HepG2 (cell line): ENCODE results near the gene ZMYND10. TPM values are rescaled to one million over a fixed set of nuclear protein-coding genes. Genes with fewer than 3 reads are reported as not detected.

Experiments
- ATAC-seq: fragments of 200-7000 bp; cut with Tn5 transposase; 3 replicates; pipeline ENCODE4 v1.9.1; 2020; ENCODE audit warnings: mild to moderate bottlenecking, moderate library complexity
- BruUV-seq: library from RNA; stranded (reverse); fragments of 400-500 nt; replicated peaks from 2 replicates; lab custom pipeline; 2021; lab: Mats Ljungman, UMichigan
- CTCF ChIA-PET: fragments of 300-600 bp; formaldehyde crosslinking; extraction: SDS; loops from one replicate; lab custom pipeline; 2021; ENCODE audit warnings: low total read pairs, inconsistent platforms, low intra/inter-chr PET ratio; lab: Yijun Ruan, JAX
- POLR2A ChIA-PET: fragments of 350-600 bp; sonication (Branson Sonifier 250); formaldehyde crosslinking; loops from one replicate; lab custom pipeline; 2020; ENCODE audit warnings: antibody characterized with exemption, inconsistent platforms; lab: Yijun Ruan, JAX
- DNase-seq: peaks from one replicate; pipeline ENCODE4 v3.0.0-alpha.2; 2015; ENCODE audit warnings: low spot score
- FAIRE-seq: peaks from 3 replicates; lab custom pipeline; 2011; peaks lifted over from hg19 to GRCh38; lab: Jason Lieb, UNC
- H2AFZ ChIP-seq: one replicate; pipeline ENCODE4 v1.6.1; 2011; ENCODE audit warnings: low read length, inconsistent platforms
- H3K27ac ChIP-seq: fragments of 300-600 bp; 3 replicates; pipeline ENCODE4 v1.8.0; 2011; ENCODE audit warnings: mixed run types, mild to moderate bottlenecking, mixed read lengths, low read length, inconsistent platforms; ENCODE audit not compliant: insufficient read depth; ENCODE audit errors: extremely low read length
- H3K27me3 ChIP-seq, 2 experiments: fragments of 200-600 bp in 1 of 2; 2 replicates in 1 of 2; 3 replicates in 1 of 2; pipeline versions ENCODE4 v1.6.0 to v1.8.0; 2011; ENCODE audit warnings: low read length in 2 of 2, mild to moderate bottlenecking in 2 of 2, moderate library complexity in 2 of 2, inconsistent platforms in 1 of 2; ENCODE audit not compliant: insufficient read depth in 2 of 2, control insufficient read depth in 1 of 2
- H3K36me3 ChIP-seq, 2 experiments: fragments of 200-600 bp in 1 of 2; replicated peaks in 1 of 2; 2 replicates in 1 of 2; 3 replicates in 1 of 2; pipeline versions ENCODE4 v1.5.1 to v1.8.0; 2011; ENCODE audit warnings: low read length in 2 of 2, inconsistent platforms in 1 of 2; ENCODE audit not compliant: insufficient read depth in 2 of 2, control insufficient read depth in 1 of 2
- H3K4me1 ChIP-seq: 2 replicates; pipeline ENCODE4 v1.5.1; 2012; ENCODE audit warnings: low read length, inconsistent platforms; ENCODE audit not compliant: insufficient read depth
- H3K4me2 ChIP-seq: 2 replicates; pipeline ENCODE4 v1.6.0; 2011; ENCODE audit warnings: low read depth, low read length, inconsistent platforms
- H3K4me3 ChIP-seq, 3 experiments: fragments of 200-600 bp in 1 of 3; sonication (generic), shearing (Covaris generic) in 1 of 3; replicated peaks in 1 of 3; 2 replicates each; pipeline ENCODE4 v1.5.1; 2011 to 2016; ENCODE audit warnings: low read length in 3 of 3, inconsistent platforms in 2 of 3, low read depth in 2 of 3, mild to moderate bottlenecking in 2 of 3, control low read depth in 1 of 3, mixed read lengths in 1 of 3; ENCODE audit not compliant: insufficient read depth in 1 of 3
- H3K79me2 ChIP-seq: one replicate; pipeline ENCODE4 v1.6.1; 2011; ENCODE audit warnings: low read length, inconsistent platforms; ENCODE audit not compliant: insufficient read depth
- H3K9ac ChIP-seq: 2 replicates; pipeline ENCODE4 v1.6.0; 2011; ENCODE audit warnings: mild to moderate bottlenecking, low read depth, low read length, inconsistent platforms; ENCODE audit not compliant: insufficient read depth
- H3K9me3 ChIP-seq: 2 replicates; pipeline ENCODE4 v1.5.1; 2012; ENCODE audit warnings: mild to moderate bottlenecking, low read length
- H4K20me1 ChIP-seq: 2 replicates; pipeline ENCODE4 v1.6.0; 2011; ENCODE audit warnings: inconsistent platforms, mild to moderate bottlenecking, low read length, moderate library complexity; ENCODE audit not compliant: insufficient read depth
- CBX1 ChIP-seq: IDR thresholded peaks from one replicate; pipeline ENCODE4 v1.6.1; 2016; ENCODE audit warnings: antibody characterized with exemption, low read depth
- DBP ChIP-seq: sonication (generic); formaldehyde crosslinking; IDR thresholded peaks from 2 replicates; pipeline ENCODE4 v1.4.0; 2020; ENCODE audit warnings: missing genetic modification reagents; ENCODE audit errors: not compliant biosample characterization
- DPF2 ChIP-seq: sonication (generic); formaldehyde crosslinking; IDR thresholded peaks from 2 replicates; pipeline ENCODE4 v1.4.0; 2020; ENCODE audit warnings: mild to moderate bottlenecking, low read depth, missing genetic modification reagents, borderline replicate concordance
- HHEX ChIP-seq: IDR thresholded peaks from 2 replicates; pipeline ENCODE4 v1.6.1; 2016; ENCODE audit warnings: control low read depth
- IRF2 ChIP-seq: IDR thresholded peaks from 2 replicates; pipeline ENCODE4 v1.6.1; 2018; ENCODE audit warnings: missing genetic modification reagents, missing compliant biosample characterization
- IRF9 ChIP-seq: sonication (generic); formaldehyde crosslinking; IDR thresholded peaks from 2 replicates; pipeline ENCODE4 v1.8.0; 2022; ENCODE audit warnings: missing genetic modification reagents, mild to moderate bottlenecking, borderline replicate concordance
- SKI ChIP-seq: fragments of 450-650 bp; IDR thresholded peaks from one replicate; pipeline ENCODE4 v1.6.1; 2018; ENCODE audit warnings: mild to moderate bottlenecking; ENCODE audit not compliant: partially characterized antibody
- THAP11 ChIP-seq: IDR thresholded peaks from 2 replicates; pipeline ENCODE4 v1.6.1; 2016; ENCODE audit warnings: missing biosample characterization, missing genetic modification reagents
- ZBTB34 ChIP-seq: sonication (generic); formaldehyde crosslinking; IDR thresholded peaks from 2 replicates; pipeline ENCODE4 v1.8.0; 2022; ENCODE audit warnings: mild to moderate bottlenecking, missing genetic modification reagents
- ZNF629 ChIP-seq: sonication (generic); formaldehyde crosslinking; conservative IDR thresholded peaks from 2 replicates; pipeline ENCODE4 v1.5.0; 2020; ENCODE audit warnings: missing genetic modification reagents
- ZNF781 ChIP-seq: sonication (generic); formaldehyde crosslinking; IDR thresholded peaks from 2 replicates; pipeline ENCODE4 v1.5.1; 2020; ENCODE audit warnings: borderline replicate concordance, mild to moderate bottlenecking, missing genetic modification reagents; ENCODE audit errors: not compliant biosample characterization
- in situ Hi-C: cut with HindIII; loops from 2 replicates; pipeline ENCODE4 v1.10.0; 2017; ENCODE audit warnings: low pct_unique_long_range_greater_than_20kb; ENCODE audit not compliant: extremely low pct_ligation_motif_present
- intact Hi-C: fragments of 100-400 bp; cut with micrococcal nuclease; formaldehyde crosslinking; loops from one replicate; pipeline ENCODE4 v1.10.0; 2022; ENCODE audit not compliant: unreplicated experiment
- polyA plus RNA-seq, 8 experiments: library from polyadenylated mRNA; depleted of rRNA in 3 of 8; stranded (reverse) in 7 of 8; unstranded in 1 of 8; fragments of >200 nt; fragmentation: Illumina TruSeq in 4 of 8; extraction: Trizol in 4 of 8; gene quantifications; 2 replicates each; pipeline versions ENCODE4 v1.2.1 to v1.2.3, GENCODE V29; 2011 to 2016; ENCODE audit warnings: low read depth in 4 of 8, missing spikeins in 1 of 8, mixed read lengths in 1 of 8; ENCODE audit not compliant: insufficient read depth in 1 of 8
- total RNA-seq, 5 experiments: library from RNA; depleted of rRNA; stranded (reverse); fragments of >200 nt; fragmentation: Illumina TruSeq; extraction: Trizol; gene quantifications; 2 replicates each; pipeline ENCODE4 v1.2.3, GENCODE V29; 2016; ENCODE audit warnings: low read depth in 1 of 5

Gene ZMYND10
- total and polyA plus RNA-seq, 2 of the 13 experiments (the other 11 are each of a cell fraction or from before 2014, with no cell fraction given), result 0.60 to 0.74 TPM

GRCh38 chr3:50304601-50305000, 40.9 kb downstream of the ZMYND10 start:
- intact Hi-C loops, result loop anchor here (5.0 kb wide), 1 partner anchor 42 kb away; no protein-coding TSS in a partner anchor

More at GRCh38 chr3:50304601-50305000, 40.9 kb downstream of the ZMYND10 start:
- Histone ChIP-seq H4K20me1 (peaks cover 11% of the 10 kb centered on the region), H3K27me3 (no peaks in the 10 kb centered on the region; a peak in 1 of 5 replicates), H3K36me3 (peaks cover 1 to 3% of the 10 kb centered on the region in 2 experiments; a peak in 2 of 5 replicates), H3K9ac (no peak overlapping the region), H3K79me2 (peaks cover 32% of the 10 kb centered on the region), H3K4me3 (no peak overlapping the region), H2AFZ (no peak overlapping the region), H3K27ac (peak overlapping the region; percentile 19), H3K4me1 (peaks cover 52% of the 10 kb centered on the region), H3K4me2 (no peak overlapping the region), H3K9me3 (peaks cover 6% of the 10 kb centered on the region)
- DNase-seq (no peak), FAIRE-seq (peak; percentile 18), ATAC-seq (no peak)
- TF ChIP-seq IRF9 (CRISPR knock-in tag) (no peak), THAP11 (CRISPR knock-in tag) (no peak), DPF2 (CRISPR knock-in tag) (no peak), ZNF629 (no peak), HHEX (no peak), IRF2 (no peak), ZNF781 (no peak), SKI (no peak), CBX1 (no peak), DBP (no peak), ZBTB34 (CRISPR knock-in tag) (no peak)
- CTCF ChIA-PET, result no interaction called here
- POLR2A ChIA-PET, result interaction anchor here (2.1 to 7.9 kb wide), 6 partner anchors 12 to 41 kb away, joined by 9 to 222 read pairs (median 34); partner anchors contain the start of genes HYAL2, IFRD2 and TUSC2
- in situ Hi-C loops, result no loop called here
- no TSS peak for BruUV-seq
